DMS114 treated with DMSO at 0.1 percent for 48 hours (cell line): Measurements from ENCODE around the gene AMDHD2.

Experiments
- DNase-seq: peaks from one replicate; lab custom pipeline; 2025; ENCODE audit not compliant: unreplicated experiment; lab: John Stamatoyannopoulos, UW

The AMDHD2 gene

GRCh38 chr16:2498531-2499253 is 21.5 kb upstream of the AMDHD2 start:
- DNase-seq = no peak

GRCh38 chr16:2499454-2499853 is 20.7 kb upstream of the AMDHD2 start:
- DNase-seq = no peak

GRCh38 chr16:2499890-2500429 is 20.2 kb upstream of the AMDHD2 start:
- no peak for DNase-seq

- DNase-seq = no peak
Measured at GRCh38 chr16:2500430-2500917, 19.7 kb upstream of the AMDHD2 start.

GRCh38 chr16:2500918-2501750 is 19.0 kb upstream of the AMDHD2 start:
- DNase-seq = peak; percentile 39

GRCh38 chr16:2501946-2502895 is 17.9 kb upstream of the AMDHD2 start:
- no peak for DNase-seq

GRCh38 chr16:2505695-2506094 is 14.5 kb upstream of the AMDHD2 start:
- no peak for DNase-seq

GRCh38 chr16:2507052-2507659 is 13.0 kb upstream of the AMDHD2 start:
- DNase-seq = no peak

GRCh38 chr16:2507665-2508064 is 12.5 kb upstream of the AMDHD2 start:
- no peak for DNase-seq

- DNase-seq = no peak
Measured at GRCh38 chr16:2508722-2509400, 11.3 kb upstream of the AMDHD2 start.

- DNase-seq = no peak
Measured at GRCh38 chr16:2511128-2511800, 8.9 kb upstream of the AMDHD2 start.

- DNase-seq = no peak
Measured at GRCh38 chr16:2511996-2512734, 8.0 kb upstream of the AMDHD2 start.

- no peak for DNase-seq
Measured at GRCh38 chr16:2512735-2513404, 7.3 kb upstream of the AMDHD2 start.

- DNase-seq = peak; percentile 42
Measured at GRCh38 chr16:2513405-2514332, 6.5 kb upstream of the AMDHD2 start, which contains the start of gene ATP6V0C. ATP6V0C (plus strand) TSS chr16:2513952; CDS start chr16:2514104, 152 bp downstream.

GRCh38 chr16:2514333-2515179 is 5.6 kb upstream of the AMDHD2 start:
- DNase-seq = no peak
